ENCODE measurements around the gene THAP12.

Gene THAP12

GRCh38 chr11:76379807-76380158 is 1.1 kb downstream of the THAP12 start:
- no peak for DNase-seq

- DNase-seq: no peak
These were observed 4.0 kb downstream of the THAP12 start for GRCh38 chr11:76376746-76377558.

GRCh38 chr11:76371170-76371569 is 9.8 kb downstream of the THAP12 start:
- DNase-seq: no peak

DNA sequence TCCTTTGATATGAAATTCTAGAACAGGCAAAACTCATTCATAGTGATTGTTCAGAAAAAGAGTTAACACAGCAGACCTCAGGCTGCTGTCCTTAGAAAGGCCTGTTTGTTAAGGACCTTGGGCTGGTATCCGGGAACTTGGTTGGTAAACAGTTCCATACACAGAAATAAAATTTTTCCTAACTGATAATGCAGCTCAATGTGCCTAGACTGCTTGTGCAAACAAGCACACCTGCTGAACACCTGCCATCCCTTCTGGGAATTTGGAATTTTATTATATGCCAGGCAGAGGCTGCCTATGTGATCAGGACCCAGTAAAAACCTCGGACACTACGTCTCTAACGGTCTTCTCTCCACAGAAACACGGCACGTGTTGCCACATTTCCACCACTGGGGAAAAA is 11.5 kb downstream of the THAP12 start:
- no peak for DNase-seq

- no peak for DNase-seq
These were observed 12.4 kb downstream of the THAP12 start for GRCh38 chr11:76368490-76368889.

- DNase-seq: no peak
These were observed 15.8 kb downstream of the THAP12 start for GRCh38 chr11:76365038-76365679.

DNA sequence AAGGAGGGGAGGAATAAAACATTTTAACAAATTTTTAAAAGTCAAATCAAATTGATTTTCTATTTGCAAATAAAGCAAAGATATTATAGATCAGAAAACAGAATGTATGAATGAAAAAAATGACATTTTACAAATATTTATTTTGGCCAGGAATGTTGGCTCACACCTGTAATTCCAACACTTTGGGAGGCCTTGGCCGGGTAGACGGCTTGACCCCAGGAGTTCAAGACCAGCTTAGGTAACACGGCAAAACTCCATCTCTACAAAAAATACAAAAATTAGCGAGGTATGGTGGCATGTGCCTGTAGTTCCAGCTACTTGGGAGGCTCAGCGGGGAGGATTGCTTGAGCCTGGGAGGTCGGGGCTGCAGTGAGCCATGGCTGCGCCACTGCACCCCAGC is 18.2 kb downstream of the THAP12 start:
- DNase-seq: no peak

GRCh38 chr11:76361776-76362175 is 19.2 kb downstream of the THAP12 start:
- no peak for DNase-seq

GRCh38 chr11:76361374-76361773 is 19.6 kb downstream of the THAP12 start:
- DNase-seq: no peak

- DNase-seq: no peak
These were observed 25.8 kb downstream of the THAP12 start for GRCh38 chr11:76355172-76355571.

DNA sequence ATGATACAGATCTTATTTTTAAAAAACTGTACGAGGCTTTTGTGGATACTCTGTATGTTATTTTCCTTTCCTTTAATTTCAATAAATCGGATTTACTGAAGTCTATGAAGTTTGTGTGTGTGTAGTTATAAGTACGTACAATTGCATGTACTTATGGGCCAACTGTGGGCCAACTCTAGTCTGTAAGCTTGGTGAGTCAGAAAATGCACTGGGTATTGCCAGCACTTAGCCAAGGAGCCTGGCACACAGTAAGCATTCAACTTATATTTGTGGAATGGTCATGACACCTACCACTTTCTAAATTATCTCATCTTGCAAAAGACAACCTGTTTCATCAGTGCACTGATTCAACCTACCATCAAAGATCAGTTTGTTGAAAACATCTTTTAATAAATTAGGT is 32.6 kb downstream of the THAP12 start:
- DNase-seq: no peak

GRCh38 chr11:76347466-76347865 is 33.5 kb downstream of the THAP12 start:
- no peak for DNase-seq

GRCh38 chr11:76339221-76339620 is 41.7 kb downstream of the THAP12 start:
- no peak for DNase-seq

DNA sequence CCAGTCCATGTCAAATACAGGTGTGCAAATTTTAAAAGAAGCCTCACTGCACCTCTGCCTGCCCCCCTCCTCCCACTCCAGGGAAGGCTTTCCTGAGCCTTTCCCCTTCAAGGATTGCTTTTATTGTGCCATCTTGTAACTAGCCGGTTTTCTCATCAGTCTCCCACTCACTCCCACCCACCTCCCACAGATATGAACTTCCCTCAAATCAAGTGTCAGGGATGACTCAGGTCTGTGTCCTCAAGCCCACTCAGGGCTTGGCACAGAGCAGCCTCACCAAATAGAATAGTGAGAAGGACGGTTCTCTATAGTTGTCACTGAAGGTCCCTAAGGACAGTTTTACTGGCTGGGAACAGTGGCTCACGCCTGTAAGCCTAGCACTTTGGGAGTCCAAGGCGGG is 43.0 kb downstream of the THAP12 start:
- DNase-seq: no peak

DNA sequence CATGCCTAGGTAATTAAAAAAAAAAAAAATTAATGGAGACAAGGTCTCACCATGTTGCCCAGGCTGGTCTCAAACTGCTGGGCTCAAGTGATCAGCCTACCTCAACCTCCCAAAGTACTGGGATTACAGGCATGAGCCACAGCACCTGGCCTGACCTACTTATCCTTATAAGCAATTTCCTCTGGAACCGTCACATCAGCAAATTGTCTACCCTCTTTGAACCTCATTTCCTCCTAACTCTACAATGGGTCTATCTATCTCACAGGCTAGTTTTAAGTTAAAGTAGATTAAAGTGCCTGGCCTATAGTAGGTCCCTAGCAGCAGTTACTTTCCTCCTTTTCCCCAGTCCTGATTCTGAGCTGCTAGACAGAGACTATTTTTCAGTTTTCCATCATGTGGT is 43.5 kb downstream of the THAP12 start:
- DNase-seq: no peak

- no peak for DNase-seq
These were observed 44.3 kb downstream of the THAP12 start for GRCh38 chr11:76336597-76336996.

DNA sequence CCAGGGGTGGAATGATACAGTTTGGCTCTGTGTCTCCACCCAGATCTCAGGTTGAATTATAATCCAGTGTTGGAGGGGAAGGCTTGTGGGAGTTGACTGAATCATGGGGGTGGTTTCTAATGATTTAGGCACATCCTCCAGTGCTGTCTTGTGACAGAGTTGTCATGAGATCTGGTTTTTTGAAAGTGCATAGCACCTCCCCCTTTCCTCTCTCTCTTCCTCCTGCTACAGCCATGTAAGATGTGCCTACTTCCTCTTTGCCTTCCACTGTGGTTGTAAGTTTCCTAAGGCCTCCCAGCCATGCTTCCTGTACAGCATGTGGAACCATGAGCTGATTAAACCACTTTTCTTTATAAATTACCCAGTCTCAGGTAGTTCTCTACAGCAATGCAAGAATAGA is 45.1 kb downstream of the THAP12 start:
- no peak for DNase-seq

GRCh38 chr11:76334826-76335389 is 46.0 kb downstream of the THAP12 start:
- DNase-seq: no peak

GRCh38 chr11:76330651-76331050 is 50.3 kb downstream of the THAP12 start:
- DNase-seq: no peak

DNA sequence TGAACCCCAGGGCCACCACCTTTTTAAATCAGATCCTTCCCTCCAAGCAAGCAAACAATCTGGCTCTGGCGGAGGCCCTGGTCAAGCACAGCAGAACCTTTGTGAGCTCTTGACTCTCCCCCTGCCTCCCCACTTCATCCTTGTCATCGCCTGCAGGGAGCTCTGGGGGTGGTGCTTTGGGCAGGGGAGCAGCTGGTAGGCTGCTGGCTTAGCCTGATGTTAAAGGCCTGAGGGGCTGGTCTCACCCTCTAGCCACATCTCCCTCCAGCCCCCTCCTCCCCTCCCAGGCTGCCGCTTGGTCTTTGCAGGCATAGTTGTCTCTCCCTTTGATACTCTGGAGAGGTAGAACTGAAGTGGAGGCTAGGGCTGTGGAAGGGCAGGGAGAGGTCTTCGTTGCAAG is 50.9 kb downstream of the THAP12 start:
- no peak for DNase-seq

GRCh38 chr11:76329084-76329648 is 51.8 kb downstream of the THAP12 start:
- DNase-seq: no peak

DNA sequence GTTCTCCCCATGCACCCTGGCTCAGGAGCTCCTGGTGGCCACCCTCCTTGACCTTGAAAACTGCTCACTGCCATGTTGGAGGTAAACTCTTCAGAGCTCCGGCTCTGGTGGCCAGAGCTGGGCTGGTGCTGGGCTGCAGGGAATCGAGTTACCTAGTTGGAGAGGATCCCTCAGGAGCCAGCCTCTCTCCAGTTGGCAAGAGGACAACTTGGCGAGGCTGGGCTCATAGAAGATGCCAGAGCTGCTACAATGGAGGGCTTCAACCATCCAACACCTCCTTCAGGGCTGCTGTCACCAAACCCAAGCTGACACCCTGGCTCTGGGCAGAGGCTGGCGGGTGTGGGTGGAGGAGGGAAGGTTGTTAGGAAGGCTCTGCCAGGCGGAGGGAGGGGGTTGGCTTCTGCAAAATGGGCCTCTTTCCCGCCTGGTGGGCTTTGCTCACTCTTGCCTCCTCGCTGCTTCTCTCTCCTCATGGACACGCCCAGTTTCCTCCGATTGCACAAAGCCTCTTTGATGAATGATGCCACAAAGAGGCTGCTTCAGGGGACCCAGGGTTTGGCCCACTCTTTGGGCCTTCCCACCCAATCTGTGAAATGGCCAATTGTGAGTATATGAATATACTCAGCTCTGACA is 53.1 kb downstream of the THAP12 start:
- no peak for DNase-seq

- no peak for DNase-seq
These were observed 53.7 kb downstream of the THAP12 start for GRCh38 chr11:76327202-76327601.

- DNase-seq: no peak
These were observed 55.7 kb downstream of the THAP12 start for GRCh38 chr11:76325185-76325584.
